Anterior cingulate cortex (tissue), 58 donors: ENCODE results near the gene CCDC13.
"Not testable (repeated sequence)": the region's sequence is repeated elsewhere in the genome, so short reads cannot be mapped to it uniquely, and the experiment has no call there.

Experiments used
- DNase-seq, 58 donors: peaks; one replicate each; lab custom pipeline; 2025; lab: John Stamatoyannopoulos, UW

Gene CCDC13

GRCh38 chr3:42772670-42773408 lies at the start of gene CCDC13:
Gene CCDC13, minus strand, starts transcription at chr3:42773253. Its CDS starts 14,908 bp downstream, at chr3:42758345.
- DNase-seq, result peak in 57 of 58 donors; percentile 44 to 97 (median 87)

DNA sequence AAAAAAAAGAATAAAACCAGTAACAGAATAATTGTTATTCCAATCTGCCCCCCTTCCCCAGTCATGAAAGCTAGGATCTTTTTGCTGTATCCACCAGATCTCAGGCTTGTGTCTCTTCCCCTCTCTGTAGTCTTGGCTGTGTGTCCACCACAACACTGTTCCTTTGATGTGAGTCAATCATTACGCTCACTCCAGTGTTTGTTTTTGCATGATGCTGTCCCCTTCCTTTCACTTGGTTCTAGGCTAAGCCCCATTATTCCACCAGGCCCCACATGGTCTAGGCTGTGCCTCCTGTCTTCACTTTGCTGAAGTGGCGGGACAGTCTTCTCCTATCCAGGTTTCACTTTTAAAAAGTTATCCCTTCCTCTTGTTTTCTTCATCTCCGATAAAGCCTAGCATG lies 49.8 kb upstream of the CCDC13 start:
- no peak for DNase-seq

DNA sequence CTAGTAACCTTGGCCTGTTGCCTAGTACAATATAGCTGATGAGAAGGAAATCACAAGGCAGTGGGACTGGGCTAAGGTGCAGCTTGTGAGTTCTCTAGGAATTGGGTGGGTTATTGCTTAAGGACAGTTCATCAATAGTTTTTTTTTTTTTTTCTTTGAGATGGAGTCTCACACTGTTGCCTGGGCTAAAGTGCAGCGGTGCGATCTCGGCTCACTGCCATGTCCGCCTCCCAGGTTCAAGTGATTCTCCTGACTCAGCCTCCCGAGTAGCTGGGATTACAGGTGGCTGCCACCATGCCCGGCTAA lies 47.6 kb upstream of the CCDC13 start:
- no peak for DNase-seq

- peak in 1 of 58 donors; percentile 1 for DNase-seq
Observed at GRCh38 chr3:42819351-42819965, 46.4 kb upstream of the CCDC13 start.

GRCh38 chr3:42815826-42816225 lies 42.8 kb upstream of the CCDC13 start:
- no peak for DNase-seq

- DNase-seq, result no peak
Observed at GRCh38 chr3:42814914-42815507, 42.0 kb upstream of the CCDC13 start.

- no peak for DNase-seq
Observed at GRCh38 chr3:42814246-42814645, 41.2 kb upstream of the CCDC13 start.

DNA sequence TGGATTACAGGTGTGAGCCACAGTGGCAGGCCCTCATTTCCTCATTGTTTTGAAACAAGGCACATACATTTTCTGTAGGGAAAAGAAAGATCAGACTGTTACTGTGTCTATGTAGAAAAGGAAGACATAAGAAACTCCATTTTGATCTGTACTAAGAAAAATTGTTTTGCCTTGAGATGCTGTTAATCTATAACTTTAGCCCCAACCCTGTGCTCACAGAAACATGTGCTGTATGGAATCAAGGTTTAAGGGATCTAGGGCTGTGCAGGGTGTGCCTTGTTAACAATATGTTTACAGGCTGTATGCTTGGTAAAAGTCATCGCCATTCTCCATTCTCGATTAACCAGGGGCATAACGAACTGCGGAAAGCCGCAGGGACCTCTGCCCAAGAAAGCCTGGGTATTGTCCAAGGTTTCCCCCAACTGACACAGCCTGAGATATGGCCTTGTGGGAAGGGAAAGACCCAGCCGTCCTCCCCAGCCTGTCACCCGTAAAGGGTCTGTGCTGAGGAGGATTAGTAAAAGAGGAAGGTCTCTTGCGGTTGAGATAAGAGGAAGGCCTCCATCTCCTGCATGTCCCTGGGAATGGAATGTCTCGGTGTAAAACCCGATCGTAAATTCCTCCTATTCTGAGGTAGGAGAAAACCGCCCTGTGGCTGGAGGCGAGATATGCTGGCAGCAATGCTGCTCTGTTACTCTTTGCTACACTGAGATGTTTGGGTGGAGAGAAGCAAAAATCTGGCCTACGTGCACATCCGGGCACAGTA lies 38.2 kb upstream of the CCDC13 start:
- not testable (repeated sequence) for DNase-seq

DNA sequence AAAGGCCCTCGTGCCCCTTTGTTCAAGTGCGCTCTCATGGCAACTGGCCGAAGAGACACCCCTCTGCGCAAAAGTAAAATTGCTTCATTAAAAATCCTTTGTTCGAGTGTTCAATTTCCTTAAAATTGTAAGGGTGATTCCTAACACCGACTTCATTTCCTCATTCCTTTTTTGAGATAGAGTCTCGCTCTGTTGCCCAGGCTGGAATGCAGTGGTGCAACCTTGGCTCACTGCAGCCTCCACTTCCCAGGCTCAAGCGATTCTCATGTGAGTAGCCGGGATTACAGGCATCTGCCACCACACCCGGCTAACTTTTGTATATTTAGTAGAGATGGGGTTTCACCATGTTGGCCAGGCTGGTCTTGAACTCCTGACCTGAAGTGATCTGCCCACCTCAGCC lies 37.7 kb upstream of the CCDC13 start:
- DNase-seq, result not testable (repeated sequence)

GRCh38 chr3:42809202-42809601 lies 36.1 kb upstream of the CCDC13 start, which contains the start of gene ACKR2:
Gene ACKR2, plus strand, starts transcription at chr3:42809445. Its CDS starts 55,058 bp downstream, at chr3:42864503.
- no peak for DNase-seq

DNA sequence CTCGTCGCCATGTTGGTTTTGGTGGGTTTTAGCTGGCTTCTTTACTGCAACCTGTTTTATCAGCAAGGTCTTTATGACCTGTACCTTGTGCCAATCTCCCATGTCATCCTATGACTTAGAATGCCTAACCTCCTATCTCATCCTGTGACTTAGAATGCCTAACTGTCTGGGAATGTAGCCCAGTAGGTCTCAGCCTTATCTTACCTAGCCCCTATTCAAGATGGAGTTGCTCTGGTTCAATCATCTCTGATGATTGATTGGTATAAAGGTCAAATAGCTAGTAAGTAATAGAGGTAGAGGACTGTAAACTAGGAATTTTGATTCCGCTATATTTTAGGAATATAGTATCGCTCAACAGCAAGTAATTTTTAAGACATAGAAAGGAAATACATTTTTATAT lies 34.9 kb upstream of the CCDC13 start:
- no peak for DNase-seq

DNA sequence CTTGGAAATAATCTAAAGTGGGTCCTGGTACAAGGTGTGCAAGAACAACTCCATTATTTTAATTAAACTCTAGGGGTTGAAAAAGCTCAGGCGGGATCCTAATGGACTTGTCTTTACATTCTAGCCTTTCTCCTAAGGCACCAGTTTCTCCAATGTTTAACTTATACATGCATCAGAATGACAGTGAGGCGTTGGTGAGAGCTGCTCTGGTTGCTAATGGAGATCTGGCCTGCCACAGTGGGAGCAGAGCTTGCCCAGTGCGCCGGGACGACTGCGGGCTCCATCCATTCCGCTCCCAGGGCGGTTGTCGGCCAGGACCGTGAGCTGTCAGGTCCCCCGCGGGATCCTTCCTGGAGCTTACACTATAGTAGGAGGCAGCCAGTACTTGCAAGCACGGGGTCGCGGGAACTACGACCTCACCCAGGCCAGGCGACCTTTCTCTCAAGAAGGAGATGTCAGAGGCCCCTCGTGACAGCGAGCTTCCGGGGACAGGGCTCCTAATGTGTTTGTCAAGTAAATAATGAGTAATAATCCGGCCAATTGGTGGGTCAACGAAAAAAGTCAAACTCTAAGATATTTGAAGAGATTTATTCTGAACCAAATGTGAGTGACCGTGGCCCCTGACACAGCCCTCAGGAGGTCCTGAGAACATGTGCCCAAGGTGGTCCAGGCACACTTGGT lies 32.2 kb upstream of the CCDC13 start:
- DNase-seq, result peak in 21 of 58 donors; percentile 3 to 44 (median 14)

DNA sequence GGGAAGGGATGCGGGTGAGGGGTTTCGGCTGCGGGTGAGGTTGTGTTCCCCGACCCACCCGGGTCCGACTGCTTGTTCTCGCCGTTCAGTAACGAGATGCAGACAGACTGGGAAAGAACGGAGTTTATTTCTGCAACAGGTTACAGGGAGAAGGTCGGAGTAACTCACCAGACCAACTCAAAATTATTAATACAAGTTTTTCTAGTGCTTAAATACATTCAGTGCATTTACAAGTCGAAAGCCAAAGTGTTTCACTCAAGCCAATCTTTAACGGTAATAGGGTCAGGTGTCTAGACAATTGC lies 31.7 kb upstream of the CCDC13 start:
- no peak for DNase-seq

- DNase-seq, result peak; percentile 77 to 98 (median 96)
Observed at GRCh38 chr3:42804106-42804830, 31.2 kb upstream of the CCDC13 start, which contains the start of gene HIGD1A. Gene HIGD1A, minus strand, starts transcription at chr3:42804490. Its CDS starts 10,237 bp downstream, at chr3:42794253.

DNA sequence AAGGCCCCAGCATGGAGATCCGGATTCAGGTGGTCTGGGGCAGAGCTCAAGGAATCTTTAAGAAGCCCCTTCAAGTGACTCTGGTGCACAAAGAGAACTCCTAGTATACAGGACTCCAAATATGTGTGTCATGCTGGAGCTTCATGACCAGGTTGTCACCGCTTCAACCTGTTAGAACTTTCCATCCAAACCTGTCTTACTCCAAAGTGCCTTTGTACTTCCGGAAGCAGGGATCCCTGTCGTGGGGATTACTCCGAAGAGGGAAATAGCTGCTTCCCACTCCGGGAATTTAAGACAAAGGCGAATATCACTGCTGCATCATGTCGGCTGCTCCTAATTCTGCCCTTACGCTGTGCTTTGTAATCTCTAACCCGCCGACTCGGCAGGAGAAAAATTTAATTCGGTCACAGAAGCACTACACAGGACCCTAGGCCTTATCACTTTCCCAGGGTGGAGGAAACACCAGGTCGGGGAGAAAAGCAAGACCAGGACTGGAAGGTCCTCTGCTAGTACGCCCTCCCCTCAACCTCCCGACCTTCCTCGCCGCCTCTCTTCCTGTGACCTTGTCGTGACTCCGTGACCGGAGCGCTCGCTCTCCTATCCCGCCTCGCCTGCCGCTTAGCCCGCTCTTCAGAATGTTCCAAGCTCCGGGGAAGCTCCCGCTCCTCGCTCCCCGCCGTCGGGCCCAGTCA lies 30.5 kb upstream of the CCDC13 start:
- DNase-seq, result peak in 24 of 58 donors; percentile 20 to 72 (median 54)

DNA sequence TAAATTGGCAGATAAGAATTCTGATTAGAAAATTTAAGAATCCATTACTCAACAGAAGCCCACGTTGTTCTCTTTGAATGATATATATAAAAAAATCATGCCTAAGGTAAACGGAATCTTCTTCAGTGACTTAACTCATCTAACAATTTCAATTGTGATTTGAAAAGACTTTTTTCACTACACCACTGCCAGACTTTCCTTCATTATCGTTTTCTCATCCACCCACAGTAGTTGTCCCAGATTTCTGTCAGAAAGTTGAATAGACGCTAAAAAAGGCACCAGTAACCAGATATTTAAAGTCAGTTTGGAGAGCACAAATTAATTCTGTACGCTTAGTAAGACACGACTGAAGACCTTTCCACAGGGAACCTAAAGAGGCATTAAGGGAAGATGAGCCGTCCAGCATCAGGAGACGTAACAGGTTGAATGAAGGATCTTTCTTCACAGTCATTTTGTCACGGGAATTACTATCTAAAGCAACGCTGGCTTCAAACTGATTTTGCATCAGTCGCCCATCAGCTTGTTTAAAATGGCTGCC lies 29.9 kb upstream of the CCDC13 start:
- peak in 1 of 58 donors; percentile 12 for DNase-seq

DNA sequence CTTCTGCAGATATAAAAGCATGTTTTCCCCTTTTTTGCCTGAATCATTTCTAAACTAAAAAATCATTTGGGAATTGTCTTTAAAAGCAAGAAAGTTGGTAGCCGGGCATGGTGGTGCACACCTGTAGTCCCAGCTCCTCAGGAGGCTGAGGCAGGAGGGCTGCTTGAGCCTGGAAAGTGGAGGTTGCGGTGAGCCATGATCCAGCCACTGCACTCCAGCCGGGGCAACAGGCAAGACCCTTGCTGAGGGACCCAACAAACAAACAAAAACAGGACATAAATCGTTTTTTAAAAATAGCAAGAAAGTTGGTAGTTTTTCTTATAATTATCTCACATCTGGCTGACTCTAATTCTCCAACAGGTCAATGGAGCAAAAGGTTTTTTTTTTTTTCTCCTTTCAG lies 28.7 kb upstream of the CCDC13 start:
- DNase-seq, result no peak

- DNase-seq, result no peak
Observed at GRCh38 chr3:42801048-42801620, 28.1 kb upstream of the CCDC13 start.

- DNase-seq, result no peak
Observed at GRCh38 chr3:42800251-42800650, 27.2 kb upstream of the CCDC13 start.
